Neural cell (in vitro differentiated cells): ENCODE data around the gene COG1. TPM values are rescaled to one million over a fixed set of nuclear protein-coding genes. Genes with fewer than 3 reads are reported as not detected.

ENCODE experiments used
- H2AFZ ChIP-seq: fragments of 200-600, 300-800 bp; sonication (generic), shearing (Covaris generic); 2 replicates; pipeline ENCODE4 v1.6.0; 2014; ENCODE audit warnings: low read depth, mild to moderate bottlenecking, antibody characterized with exemption, low read length, moderate library complexity
- H3F3A ChIP-seq: fragments of 200-600 bp; shearing (Covaris generic); 2 replicates; pipeline ENCODE4 v1.6.1; 2016; ENCODE audit warnings: mild to moderate bottlenecking, moderate library complexity, mixed read lengths, antibody characterized with exemption, low read length; ENCODE audit not compliant: insufficient read depth, poor library complexity, severe bottlenecking
- H3K27ac ChIP-seq: fragments of 200-600, 300-800 bp; sonication (generic), shearing (Covaris generic); 2 replicates; pipeline ENCODE4 v1.5.1; 2014; ENCODE audit warnings: mild to moderate bottlenecking, low read length, moderate library complexity
- H3K27me3 ChIP-seq: fragments of 300-800, 200-600 bp; sonication (generic), shearing (Covaris generic); 2 replicates; pipeline ENCODE4 v1.6.0; 2014; ENCODE audit warnings: mild to moderate bottlenecking, low read depth, low read length, moderate library complexity; ENCODE audit not compliant: insufficient read depth
- H3K36me3 ChIP-seq: fragments of 300-800, 200-600 bp; sonication (generic), shearing (Covaris generic); 2 replicates; pipeline ENCODE4 v1.5.1; 2014; ENCODE audit warnings: mild to moderate bottlenecking, antibody characterized with exemption, low read length, moderate library complexity; ENCODE audit not compliant: insufficient read depth
- H3K4me2 ChIP-seq: fragments of 300-800, 200-600 bp; sonication (generic), shearing (Covaris generic); 2 replicates; pipeline ENCODE4 v1.6.0; 2014; ENCODE audit warnings: mild to moderate bottlenecking, low read length
- H3K4me3 ChIP-seq: fragments of 300-800, 200-600 bp; sonication (generic), shearing (Covaris generic); 2 replicates; pipeline ENCODE4 v1.5.1; 2014; ENCODE audit warnings: mild to moderate bottlenecking, low read length, moderate library complexity
- H3K79me2 ChIP-seq: fragments of 200-600 bp; shearing (Covaris generic); replicated peaks from 2 replicates; pipeline ENCODE4 v1.6.0; 2014; ENCODE audit warnings: mild to moderate bottlenecking, low read length, moderate library complexity; ENCODE audit not compliant: insufficient read depth
- H3K9ac ChIP-seq: fragments of 300-800, 200-600 bp; sonication (generic), shearing (Covaris generic); 2 replicates; pipeline ENCODE4 v1.6.1; 2016; ENCODE audit warnings: mild to moderate bottlenecking, low read length, mixed read lengths
- H3K9me2 ChIP-seq: fragments of 200-600 bp; shearing (Covaris generic); 2 replicates; pipeline ENCODE4 v1.6.1; 2016; ENCODE audit warnings: mild to moderate bottlenecking, low read length, mixed read lengths; ENCODE audit not compliant: insufficient read depth
- H3K9me3 ChIP-seq: fragments of 200-600, 300-800 bp; sonication (generic), shearing (Covaris generic); 2 replicates; pipeline ENCODE4 v1.6.1; 2016; ENCODE audit warnings: mild to moderate bottlenecking, mixed run types, low read length, moderate library complexity, mixed read lengths
- H4K20me1 ChIP-seq: fragments of 200-600 bp; shearing (Covaris generic); 2 replicates; pipeline ENCODE4 v1.6.1; 2016; ENCODE audit warnings: mild to moderate bottlenecking, mixed run types; ENCODE audit not compliant: insufficient read depth
- EP300 ChIP-seq: fragments of 450-650 bp; conservative IDR thresholded peaks from 2 replicates; pipeline ENCODE4 v1.6.1; 2014; ENCODE audit warnings: antibody characterized with exemption, mild to moderate bottlenecking, moderate library complexity; ENCODE audit not compliant: poor library complexity, severe bottlenecking
- EZH2 ChIP-seq: fragments of 200-600, 300-800 bp; shearing (Covaris generic), sonication (generic); IDR thresholded peaks from 2 replicates; pipeline ENCODE4 v1.6.1; 2014; ENCODE audit warnings: antibody characterized with exemption, low read length, borderline replicate concordance, mild to moderate bottlenecking; ENCODE audit not compliant: insufficient read depth, poor library complexity, severe bottlenecking
- MXI1 ChIP-seq: fragments of 450-650 bp; conservative IDR thresholded peaks from 2 replicates; pipeline ENCODE4 v1.6.1; 2014; ENCODE audit warnings: antibody characterized with exemption, mild to moderate bottlenecking; ENCODE audit not compliant: poor library complexity, severe bottlenecking
- POLR2AphosphoS5 ChIP-seq: IDR thresholded peaks from 2 replicates; pipeline ENCODE4 v1.6.1; 2012
- RAD21 ChIP-seq: fragments of 450-650 bp; conservative IDR thresholded peaks from 2 replicates; pipeline ENCODE4 v1.6.1; 2014; ENCODE audit warnings: antibody characterized with exemption, mild to moderate bottlenecking, moderate library complexity
- SMC3 ChIP-seq: fragments of 450-650 bp; conservative IDR thresholded peaks from 2 replicates; pipeline ENCODE4 v1.6.1; 2014; ENCODE audit warnings: antibody characterized with exemption, mild to moderate bottlenecking, moderate library complexity; ENCODE audit not compliant: poor library complexity
- TAF1 ChIP-seq: IDR thresholded peaks from 2 replicates; pipeline ENCODE4 v1.6.1; 2012; ENCODE audit warnings: low read depth
- polyA plus RNA-seq: library from polyadenylated mRNA; depleted of rRNA; stranded (reverse); fragments of >200 nt; gene quantifications from 2 replicates; pipeline ENCODE4 v1.2.3, GENCODE V29; 2014
- TF ChIP-seq, protein P1 (sequence below): fragments of 450-650 bp; IDR thresholded peaks from 2 replicates; pipeline ENCODE4 v1.5.1; 2014; ENCODE audit warnings: antibody characterized with exemption, mild to moderate bottlenecking, moderate library complexity; ENCODE audit not compliant: poor library complexity, severe bottlenecking
- TF ChIP-seq, protein P2 (sequence below): IDR thresholded peaks from 2 replicates; pipeline ENCODE4 v1.6.1; 2012; ENCODE audit warnings: borderline replicate concordance

The COG1 gene
- polyA plus RNA-seq, 1 donor from 2014 or later, result 23.5 TPM

DNA sequence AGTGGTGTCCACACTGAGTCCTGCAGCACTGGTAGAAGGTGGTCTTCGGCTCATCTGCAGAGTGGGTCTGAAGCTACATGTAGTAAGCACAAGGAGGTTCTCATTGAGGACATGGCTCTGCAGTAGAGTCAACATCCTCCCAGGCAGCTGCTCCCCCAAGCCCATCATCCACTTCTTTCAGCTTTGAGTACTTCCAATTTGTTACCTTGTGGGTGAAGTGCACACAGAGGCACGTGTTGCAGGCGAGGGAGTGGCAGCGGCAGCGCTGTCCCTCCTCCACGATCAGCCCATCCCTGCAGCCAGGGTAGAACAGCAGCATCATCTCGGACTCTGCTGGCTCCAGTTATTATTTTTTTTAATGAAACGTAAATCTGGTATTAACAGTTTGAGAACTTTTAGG is 29.8 kb upstream of the COG1 start:
- Histone ChIP-seq H3K9ac (no peak overlapping the region), H2AFZ (no peak overlapping the region), H4K20me1 (no peaks in the 10 kb centered on the region), H3K4me3 (no peak overlapping the region), H3K79me2 (no peaks in the 10 kb centered on the region), H3K9me2 (no peaks in the 10 kb centered on the region), H3K36me3 (no peaks in the 10 kb centered on the region), H3K9me3 (no peaks in the 10 kb centered on the region), H3K4me2 (no peak overlapping the region), H3K27me3 (peaks cover 55% of the 10 kb centered on the region), H3K27ac (no peak overlapping the region), H3F3A (no peaks in the 10 kb centered on the region)
- TF ChIP-seq SMC3 (no peak), TAF1 (no peak), MXI1 (no peak), POLR2AphosphoS5 (no peak), EP300 (no peak), RAD21 (no peak), EZH2 (no peak)
- TF ChIP-seq, protein P1, sequence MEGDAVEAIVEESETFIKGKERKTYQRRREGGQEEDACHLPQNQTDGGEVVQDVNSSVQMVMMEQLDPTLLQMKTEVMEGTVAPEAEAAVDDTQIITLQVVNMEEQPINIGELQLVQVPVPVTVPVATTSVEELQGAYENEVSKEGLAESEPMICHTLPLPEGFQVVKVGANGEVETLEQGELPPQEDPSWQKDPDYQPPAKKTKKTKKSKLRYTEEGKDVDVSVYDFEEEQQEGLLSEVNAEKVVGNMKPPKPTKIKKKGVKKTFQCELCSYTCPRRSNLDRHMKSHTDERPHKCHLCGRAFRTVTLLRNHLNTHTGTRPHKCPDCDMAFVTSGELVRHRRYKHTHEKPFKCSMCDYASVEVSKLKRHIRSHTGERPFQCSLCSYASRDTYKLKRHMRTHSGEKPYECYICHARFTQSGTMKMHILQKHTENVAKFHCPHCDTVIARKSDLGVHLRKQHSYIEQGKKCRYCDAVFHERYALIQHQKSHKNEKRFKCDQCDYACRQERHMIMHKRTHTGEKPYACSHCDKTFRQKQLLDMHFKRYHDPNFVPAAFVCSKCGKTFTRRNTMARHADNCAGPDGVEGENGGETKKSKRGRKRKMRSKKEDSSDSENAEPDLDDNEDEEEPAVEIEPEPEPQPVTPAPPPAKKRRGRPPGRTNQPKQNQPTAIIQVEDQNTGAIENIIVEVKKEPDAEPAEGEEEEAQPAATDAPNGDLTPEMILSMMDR, result no peak
- TF ChIP-seq, protein P2, sequence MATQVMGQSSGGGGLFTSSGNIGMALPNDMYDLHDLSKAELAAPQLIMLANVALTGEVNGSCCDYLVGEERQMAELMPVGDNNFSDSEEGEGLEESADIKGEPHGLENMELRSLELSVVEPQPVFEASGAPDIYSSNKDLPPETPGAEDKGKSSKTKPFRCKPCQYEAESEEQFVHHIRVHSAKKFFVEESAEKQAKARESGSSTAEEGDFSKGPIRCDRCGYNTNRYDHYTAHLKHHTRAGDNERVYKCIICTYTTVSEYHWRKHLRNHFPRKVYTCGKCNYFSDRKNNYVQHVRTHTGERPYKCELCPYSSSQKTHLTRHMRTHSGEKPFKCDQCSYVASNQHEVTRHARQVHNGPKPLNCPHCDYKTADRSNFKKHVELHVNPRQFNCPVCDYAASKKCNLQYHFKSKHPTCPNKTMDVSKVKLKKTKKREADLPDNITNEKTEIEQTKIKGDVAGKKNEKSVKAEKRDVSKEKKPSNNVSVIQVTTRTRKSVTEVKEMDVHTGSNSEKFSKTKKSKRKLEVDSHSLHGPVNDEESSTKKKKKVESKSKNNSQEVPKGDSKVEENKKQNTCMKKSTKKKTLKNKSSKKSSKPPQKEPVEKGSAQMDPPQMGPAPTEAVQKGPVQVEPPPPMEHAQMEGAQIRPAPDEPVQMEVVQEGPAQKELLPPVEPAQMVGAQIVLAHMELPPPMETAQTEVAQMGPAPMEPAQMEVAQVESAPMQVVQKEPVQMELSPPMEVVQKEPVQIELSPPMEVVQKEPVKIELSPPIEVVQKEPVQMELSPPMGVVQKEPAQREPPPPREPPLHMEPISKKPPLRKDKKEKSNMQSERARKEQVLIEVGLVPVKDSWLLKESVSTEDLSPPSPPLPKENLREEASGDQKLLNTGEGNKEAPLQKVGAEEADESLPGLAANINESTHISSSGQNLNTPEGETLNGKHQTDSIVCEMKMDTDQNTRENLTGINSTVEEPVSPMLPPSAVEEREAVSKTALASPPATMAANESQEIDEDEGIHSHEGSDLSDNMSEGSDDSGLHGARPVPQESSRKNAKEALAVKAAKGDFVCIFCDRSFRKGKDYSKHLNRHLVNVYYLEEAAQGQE, result no peak

DNA sequence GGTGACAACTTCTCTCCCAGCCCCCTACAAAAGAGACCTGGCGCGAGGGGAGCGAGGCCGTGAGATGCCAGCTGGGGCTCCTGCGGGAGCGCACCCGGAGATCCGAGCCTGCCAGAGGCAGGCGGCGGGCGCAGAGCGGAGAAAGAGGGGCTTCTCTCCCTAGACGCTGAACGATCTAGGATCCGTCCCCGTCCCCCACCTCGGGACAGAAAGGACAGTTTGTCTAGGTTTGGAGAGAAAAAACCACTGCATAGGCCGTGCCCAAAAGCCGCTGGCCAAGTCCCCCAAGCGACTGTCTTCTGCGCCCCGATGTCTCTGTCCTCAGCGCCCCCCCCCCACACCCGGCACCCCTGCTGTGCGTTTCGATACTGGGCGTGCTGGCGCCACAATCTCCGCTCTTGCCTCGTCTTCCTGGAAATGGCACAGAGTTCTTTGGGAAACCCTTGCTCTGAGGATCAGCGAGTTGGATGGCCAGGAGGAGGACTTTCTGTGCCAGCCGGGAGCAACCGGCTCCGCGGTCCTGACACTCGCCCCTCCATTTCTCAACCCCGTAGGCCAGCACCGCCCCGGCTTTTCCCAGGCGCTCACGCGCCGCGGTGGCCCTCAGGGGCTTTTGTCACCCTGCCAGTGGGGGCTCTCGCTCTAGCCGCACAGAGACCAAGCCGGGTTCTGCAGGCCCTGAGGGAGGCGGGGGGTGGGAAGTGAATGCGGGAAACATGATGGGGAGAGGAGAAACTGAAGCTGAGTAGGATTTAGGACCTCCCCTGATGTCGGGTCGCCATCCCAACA is 27.0 kb upstream of the COG1 start:
- H3K9me3 ChIP-seq, result no peaks in the 10 kb centered on the region
- H3K9me2 ChIP-seq, result no peaks in the 10 kb centered on the region
- no peaks in the 10 kb centered on the region for H4K20me1 ChIP-seq
- peaks cover 57% of the 10 kb centered on the region for H3K27me3 ChIP-seq
- peak overlapping the region; percentile 67 for H3K9ac ChIP-seq
- H2AFZ ChIP-seq, result no peak overlapping the region
- TF ChIP-seq, protein P2, result no peak
- no peak for TF ChIP-seq EZH2
- TF ChIP-seq, protein P1, result no peak
- no peaks in the 10 kb centered on the region for H3F3A ChIP-seq
- H3K79me2 ChIP-seq, result no peaks in the 10 kb centered on the region
- H3K4me3 ChIP-seq, result peak overlapping the region; percentile 81
- no peak overlapping the region for H3K27ac ChIP-seq
- H3K4me2 ChIP-seq, result peak overlapping the region; percentile 84
- H3K36me3 ChIP-seq, result no peaks in the 10 kb centered on the region
